CD4-positive, alpha-beta T cell treated with Interleukin-10 for 1 hour (primary cell): ENCODE data around the gene CDH26.
"Not testable (repeated sequence)": the region's sequence is repeated elsewhere in the genome, so short reads cannot be mapped to it uniquely, and the experiment has no call there.

Experiments used
- DNase-seq: peaks from one replicate; pipeline ENCODE4 v3.0.0-alpha.2; 2020

Gene CDH26

DNA sequence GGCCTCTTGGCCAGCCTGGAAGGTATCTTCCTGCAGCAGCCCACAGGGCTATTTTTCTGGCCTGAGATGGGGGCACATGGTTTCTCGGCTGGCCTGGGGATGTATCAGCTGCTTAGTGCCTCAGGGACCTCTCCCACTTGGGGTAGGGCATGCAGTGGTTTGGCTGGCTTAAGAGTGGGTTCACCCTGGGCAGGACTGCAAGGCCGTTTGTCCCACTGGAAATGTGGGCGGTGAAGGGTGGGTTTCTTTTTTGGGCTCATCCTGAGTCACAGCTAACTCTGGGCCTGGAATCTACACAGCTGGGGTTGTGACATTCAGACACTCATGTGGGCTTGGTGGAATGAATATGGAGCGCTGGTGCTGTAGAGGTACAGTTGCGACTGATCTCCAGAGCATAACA, 62.0 kb downstream of the CDH26 start:
- DNase-seq: no peak

DNA sequence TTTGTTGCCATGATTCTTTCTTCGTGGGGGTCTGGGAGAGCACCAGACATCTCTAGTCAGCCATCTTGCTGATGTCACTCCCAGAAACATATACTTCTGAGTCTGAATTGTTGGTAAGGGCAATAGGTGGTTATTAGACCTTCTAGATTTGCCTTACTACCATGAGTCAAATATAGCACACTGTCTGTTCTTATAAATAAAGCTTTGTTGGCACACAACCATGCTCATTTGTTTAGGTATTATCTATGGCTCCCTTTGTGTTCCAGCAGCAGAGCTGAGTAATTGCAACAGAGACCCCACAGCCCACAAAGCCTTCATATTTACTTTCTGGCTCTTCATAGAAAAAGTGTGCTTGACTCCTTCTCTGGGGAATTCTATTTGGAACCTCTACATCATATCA, 62.9 kb downstream of the CDH26 start:
- DNase-seq: no peak

- DNase-seq: no peak
Measured at GRCh38 chr20:60022849-60023248, 64.6 kb downstream of the CDH26 start.

DNA sequence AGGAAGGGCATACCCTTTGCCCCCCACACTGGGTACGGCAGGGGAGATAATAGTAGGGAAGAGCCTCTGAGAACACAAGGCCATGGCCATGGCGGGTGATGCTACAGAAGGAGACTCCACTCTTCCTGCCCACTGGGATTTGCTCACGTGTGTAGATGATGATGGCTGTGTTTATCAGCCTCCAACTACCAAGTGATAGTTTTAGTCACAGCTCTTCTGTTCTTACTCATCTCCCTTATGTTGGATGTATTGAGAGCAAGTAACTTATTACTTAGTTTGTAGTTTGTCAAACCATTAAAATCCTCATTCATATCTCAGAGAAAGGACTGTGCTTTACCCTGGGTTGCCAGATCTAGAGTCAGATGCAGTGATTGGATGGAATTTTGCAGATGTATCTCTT, 66.0 kb downstream of the CDH26 start:
- DNase-seq: no peak

DNA sequence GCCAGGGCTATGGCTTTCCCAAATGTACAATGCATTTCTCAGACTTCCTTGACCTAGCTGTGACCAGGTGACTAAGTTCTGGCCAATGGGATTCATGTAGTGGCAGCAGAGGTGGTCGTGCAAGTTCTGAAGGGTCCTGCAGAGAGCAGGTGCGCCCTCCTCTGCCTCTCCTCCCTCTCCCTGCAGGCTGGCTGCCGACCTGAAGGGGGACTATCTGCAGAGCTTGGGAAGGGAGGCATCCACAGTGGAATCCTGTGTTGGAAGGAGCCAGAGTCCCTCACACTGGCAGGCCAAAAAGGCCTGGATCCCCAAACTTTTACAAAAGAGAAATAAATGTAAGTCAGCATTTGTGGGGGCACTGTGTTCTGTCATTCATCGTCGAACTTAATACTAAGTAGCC, 66.6 kb downstream of the CDH26 start:
- DNase-seq: no peak

GRCh38 chr20:60026010-60026409, 67.8 kb downstream of the CDH26 start:
- no peak for DNase-seq

- no peak for DNase-seq
Measured at GRCh38 chr20:60030471-60030870, 72.2 kb downstream of the CDH26 start.

- DNase-seq: no peak
Measured at GRCh38 chr20:60031107-60031506, 72.9 kb downstream of the CDH26 start.

GRCh38 chr20:60034231-60035110, 76.2 kb downstream of the CDH26 start:
- no peak for DNase-seq

DNA sequence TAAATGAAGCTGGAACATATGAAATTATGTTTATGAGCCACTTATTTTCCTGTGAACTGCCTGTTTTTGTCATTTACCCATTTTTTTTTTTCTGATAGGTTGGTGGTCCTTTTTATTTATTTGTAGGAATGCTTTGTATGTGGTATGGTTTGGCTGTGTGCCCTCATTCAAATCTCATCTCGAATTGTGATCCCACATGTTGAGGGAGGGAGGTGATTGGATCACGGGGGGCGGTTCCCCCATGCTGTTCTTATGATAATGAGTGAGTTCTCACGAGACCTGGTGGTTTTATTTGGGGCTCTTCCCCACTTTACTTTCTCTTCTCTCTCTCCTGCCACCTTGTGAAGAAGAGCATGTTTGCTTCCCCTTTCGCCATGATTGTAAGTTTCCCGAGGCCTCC, 77.3 kb downstream of the CDH26 start:
- DNase-seq: no peak

GRCh38 chr20:60036346-60036745, 78.1 kb downstream of the CDH26 start:
- no peak for DNase-seq

- DNase-seq: no peak
Measured at GRCh38 chr20:60036746-60037499, 78.7 kb downstream of the CDH26 start.

- no peak for DNase-seq
Measured at GRCh38 chr20:60038400-60039008, 80.3 kb downstream of the CDH26 start.

GRCh38 chr20:60039526-60039925, 81.3 kb downstream of the CDH26 start:
- DNase-seq: no peak

- no peak for DNase-seq
Measured at GRCh38 chr20:60040471-60041162, 82.4 kb downstream of the CDH26 start.

GRCh38 chr20:60041436-60042165, 83.4 kb downstream of the CDH26 start:
- DNase-seq: not testable (repeated sequence)

DNA sequence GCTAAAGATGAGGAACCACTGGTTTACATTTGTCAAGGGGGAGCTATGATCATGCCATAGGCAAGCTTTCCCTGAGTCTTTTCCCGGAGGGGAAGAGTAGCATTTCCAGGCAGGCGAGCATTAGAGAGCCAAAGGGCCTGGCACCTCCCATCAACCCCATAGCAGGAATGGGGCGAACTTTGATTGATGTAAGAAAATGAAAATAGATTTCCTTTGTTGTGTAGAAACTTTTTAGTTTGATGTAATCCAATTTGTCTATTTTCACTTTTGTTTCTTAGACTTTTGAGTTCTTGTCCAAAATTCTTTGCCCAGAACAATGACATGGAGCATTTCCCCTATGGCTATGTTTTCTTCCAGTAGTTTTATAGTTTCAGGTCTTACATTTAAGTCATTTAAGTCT, 85.2 kb downstream of the CDH26 start:
- no peak for DNase-seq

GRCh38 chr20:60046011-60046413, 87.8 kb downstream of the CDH26 start:
- DNase-seq: no peak

DNA sequence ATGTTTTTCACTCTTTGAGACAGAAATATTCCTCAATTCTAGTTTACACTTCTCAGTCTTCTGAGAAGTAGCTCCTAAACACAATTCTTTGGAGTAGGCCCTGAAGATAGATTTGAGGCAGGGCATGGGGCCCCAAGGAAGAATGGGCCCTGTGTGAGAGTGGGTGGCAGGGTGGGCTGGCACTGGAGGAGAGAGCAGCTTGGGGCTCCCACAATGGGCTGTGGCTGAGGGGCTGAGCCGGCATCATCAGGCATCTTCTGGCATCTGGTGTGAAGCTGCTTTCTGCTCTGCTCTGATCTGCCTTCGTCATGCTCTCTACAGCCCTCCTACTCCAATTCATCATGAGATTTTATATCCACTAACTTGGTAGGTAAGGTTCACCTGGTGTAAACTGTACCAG, 88.2 kb downstream of the CDH26 start:
- DNase-seq: no peak

GRCh38 chr20:60046860-60047259, 88.6 kb downstream of the CDH26 start:
- DNase-seq: no peak

- no peak for DNase-seq
Measured at GRCh38 chr20:60048634-60049521, 90.7 kb downstream of the CDH26 start.
